Glutamatergic neuron (in vitro differentiated cells): Measurements from ENCODE around the gene MISP. TPM values are rescaled to one million over a fixed set of nuclear protein-coding genes. Genes with fewer than 3 reads are reported as not detected.
"Not testable (repeated sequence)": the region's sequence is repeated elsewhere in the genome, so short reads cannot be mapped to it uniquely, and the experiment has no call there.

Experiments
- DNase-seq: peaks from one replicate; pipeline ENCODE4 v3.0.0; 2022
- H3K27ac Mint-ChIP-seq: one replicate; pipeline ENCODE4 v1.8.0; 2020; ENCODE audit warnings: mild to moderate bottlenecking, mixed read lengths, inconsistent platforms; ENCODE audit not compliant: unreplicated experiment
- H3K27me3 Mint-ChIP-seq: one replicate; pipeline ENCODE4 v1.8.0; 2020; ENCODE audit warnings: mild to moderate bottlenecking, moderate library complexity, mixed read lengths, inconsistent platforms; ENCODE audit not compliant: unreplicated experiment
- H3K36me3 Mint-ChIP-seq: one replicate; pipeline ENCODE4 v1.8.0; 2020; ENCODE audit warnings: mild to moderate bottlenecking, mixed read lengths, inconsistent platforms; ENCODE audit not compliant: unreplicated experiment
- H3K4me1 Mint-ChIP-seq: one replicate; pipeline ENCODE4 v1.8.0; 2020; ENCODE audit warnings: mild to moderate bottlenecking, low read depth, mixed read lengths, inconsistent platforms; ENCODE audit not compliant: unreplicated experiment
- H3K4me3 Mint-ChIP-seq: one replicate; pipeline ENCODE4 v1.8.0; 2020; ENCODE audit warnings: mild to moderate bottlenecking, mixed read lengths, inconsistent platforms; ENCODE audit not compliant: unreplicated experiment
- H3K9me3 Mint-ChIP-seq: one replicate; pipeline ENCODE4 v1.8.0; 2020; ENCODE audit warnings: mild to moderate bottlenecking, moderate library complexity, mixed read lengths, inconsistent platforms; ENCODE audit not compliant: unreplicated experiment
- total RNA-seq: library from RNA; stranded (reverse); fragmentation: NEBNext Ultra II Directional; extraction: Animal tissue kit (Norgen Biotek cat#: 25700); gene quantifications from one replicate; pipeline ENCODE4 v1.2.1, GENCODE V29; 2021; ENCODE audit not compliant: unreplicated experiment
- TF ChIP-seq, protein P1 (sequence below): fragments of 200-600 bp; sonication (generic); IDR thresholded peaks from one replicate; pipeline ENCODE4 v1.5.0; 2021; ENCODE audit not compliant: partially characterized antibody, unreplicated experiment

Gene MISP
- total RNA-seq, 1 donor from 2014 or later = 1.1 TPM

DNA sequence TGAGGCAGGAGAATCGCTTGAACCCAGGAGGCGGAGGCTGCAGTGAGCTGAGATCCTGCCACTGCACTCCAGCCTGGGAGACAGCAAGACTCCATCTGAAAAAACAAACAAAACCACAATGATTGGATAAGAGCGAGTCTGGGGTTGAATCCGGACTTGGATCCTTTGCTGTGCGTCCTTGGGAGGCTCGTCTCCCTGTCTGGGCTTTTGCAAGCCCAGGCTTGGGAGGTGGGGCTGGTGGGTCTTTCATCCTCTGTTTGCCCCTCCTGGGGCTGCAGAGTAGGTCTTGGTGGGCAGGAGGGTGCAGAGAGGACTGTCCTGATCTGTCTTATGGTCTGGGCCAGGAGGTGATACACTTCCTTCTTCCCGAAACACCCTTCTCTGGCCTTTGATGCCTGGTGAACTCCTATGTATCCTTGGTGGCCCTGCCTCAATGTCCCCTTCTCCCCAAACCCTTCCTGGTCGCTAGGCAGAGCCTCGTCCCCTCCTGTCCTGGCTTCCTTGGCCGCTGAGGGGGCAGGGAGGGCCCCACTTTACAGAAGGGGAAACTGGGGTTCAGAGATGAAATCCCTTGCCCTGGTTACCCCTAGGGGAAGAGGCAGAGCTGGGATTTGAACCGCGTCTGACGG, 25.3 kb upstream of the MISP start:
- peaks cover 10% of the 10 kb centered on the region for H3K9me3 Mint-ChIP-seq
- no peaks in the 10 kb centered on the region for H3K36me3 Mint-ChIP-seq
- no peak overlapping the region for H3K27ac Mint-ChIP-seq
- H3K27me3 Mint-ChIP-seq = peaks cover 8% of the 10 kb centered on the region
- DNase-seq = no peak
- H3K4me3 Mint-ChIP-seq = no peak overlapping the region
- TF ChIP-seq, protein P1, sequence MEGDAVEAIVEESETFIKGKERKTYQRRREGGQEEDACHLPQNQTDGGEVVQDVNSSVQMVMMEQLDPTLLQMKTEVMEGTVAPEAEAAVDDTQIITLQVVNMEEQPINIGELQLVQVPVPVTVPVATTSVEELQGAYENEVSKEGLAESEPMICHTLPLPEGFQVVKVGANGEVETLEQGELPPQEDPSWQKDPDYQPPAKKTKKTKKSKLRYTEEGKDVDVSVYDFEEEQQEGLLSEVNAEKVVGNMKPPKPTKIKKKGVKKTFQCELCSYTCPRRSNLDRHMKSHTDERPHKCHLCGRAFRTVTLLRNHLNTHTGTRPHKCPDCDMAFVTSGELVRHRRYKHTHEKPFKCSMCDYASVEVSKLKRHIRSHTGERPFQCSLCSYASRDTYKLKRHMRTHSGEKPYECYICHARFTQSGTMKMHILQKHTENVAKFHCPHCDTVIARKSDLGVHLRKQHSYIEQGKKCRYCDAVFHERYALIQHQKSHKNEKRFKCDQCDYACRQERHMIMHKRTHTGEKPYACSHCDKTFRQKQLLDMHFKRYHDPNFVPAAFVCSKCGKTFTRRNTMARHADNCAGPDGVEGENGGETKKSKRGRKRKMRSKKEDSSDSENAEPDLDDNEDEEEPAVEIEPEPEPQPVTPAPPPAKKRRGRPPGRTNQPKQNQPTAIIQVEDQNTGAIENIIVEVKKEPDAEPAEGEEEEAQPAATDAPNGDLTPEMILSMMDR = no peak
- H3K4me1 Mint-ChIP-seq = peaks cover 2% of the 10 kb centered on the region

DNA sequence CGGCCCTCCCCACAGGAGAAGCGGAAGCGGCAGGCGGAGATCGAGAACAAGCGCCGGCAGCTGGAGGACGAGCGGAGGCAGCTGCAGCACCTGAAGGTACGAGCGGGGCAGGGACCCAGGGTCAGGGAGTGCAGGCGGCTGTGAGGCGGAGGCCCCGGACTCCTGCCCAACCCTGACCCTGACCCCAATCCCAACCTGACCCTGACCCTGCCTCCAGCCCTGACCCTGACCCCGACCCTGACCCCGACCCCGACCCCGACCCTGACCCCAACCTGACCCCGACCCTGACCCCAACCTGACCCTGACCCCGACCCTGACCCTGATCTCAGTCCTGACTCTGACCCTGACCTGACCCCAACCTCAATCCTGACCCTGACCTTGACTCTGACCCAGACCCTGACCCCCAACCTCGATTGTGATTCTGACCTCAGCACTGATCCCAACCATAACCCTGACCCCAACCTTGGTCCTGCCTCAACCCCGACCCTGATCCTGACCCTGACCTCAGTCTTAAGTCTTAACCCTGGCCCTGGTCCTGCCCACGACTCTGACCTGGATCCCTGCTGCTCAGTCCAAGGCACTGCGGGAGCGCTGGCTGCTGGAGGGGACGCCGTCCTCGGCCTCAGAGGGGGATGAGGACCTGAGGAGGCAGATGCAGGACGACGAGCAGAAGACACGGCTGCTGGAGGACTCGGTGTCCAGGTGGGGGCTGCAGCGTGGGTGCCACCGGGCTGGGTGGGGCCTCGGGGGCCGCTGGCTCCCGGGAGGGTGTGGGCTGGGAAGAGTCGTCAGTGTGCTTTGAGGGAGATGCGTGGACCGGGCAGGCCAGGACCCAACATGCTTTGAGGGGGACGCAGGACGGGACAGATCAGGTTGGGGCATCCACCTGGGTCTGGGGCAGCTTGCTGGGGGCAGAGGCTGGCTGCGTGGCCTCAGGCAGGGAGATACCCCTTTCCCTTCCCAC, 23.6 kb upstream of the MISP start:
- TF ChIP-seq, protein P1 = no peak
- no peak overlapping the region for H3K4me3 Mint-ChIP-seq
- H3K4me1 Mint-ChIP-seq = peaks cover 2% of the 10 kb centered on the region
- H3K36me3 Mint-ChIP-seq = no peaks in the 10 kb centered on the region
- peaks cover 10% of the 10 kb centered on the region for H3K9me3 Mint-ChIP-seq
- peak overlapping the region; percentile 76 for H3K27ac Mint-ChIP-seq
- DNase-seq = no peak
- peaks cover 8% of the 10 kb centered on the region for H3K27me3 Mint-ChIP-seq

DNA sequence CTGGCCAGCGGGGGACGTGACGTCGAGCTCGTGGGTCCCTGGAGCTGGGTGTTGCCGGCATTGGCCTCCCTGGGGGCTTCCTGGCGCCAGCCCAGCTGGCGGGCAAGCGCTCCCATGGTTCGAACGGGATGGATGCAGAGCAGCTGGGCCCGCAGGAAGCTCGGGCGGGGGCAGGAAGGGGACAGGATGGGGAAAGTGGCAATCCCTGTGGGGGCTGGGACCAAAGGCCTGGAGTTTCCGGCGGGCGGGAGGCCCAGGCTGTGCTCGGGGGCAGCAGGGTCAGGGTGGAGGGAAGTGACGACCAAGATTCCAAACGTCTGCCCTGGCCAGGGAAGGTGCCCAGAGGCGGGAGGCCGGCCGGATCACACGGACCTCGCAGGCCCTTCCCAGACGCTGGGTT, 22.9 kb upstream of the MISP start:
- H3K36me3 Mint-ChIP-seq = no peaks in the 10 kb centered on the region
- no peak overlapping the region for H3K4me3 Mint-ChIP-seq
- no peak for DNase-seq
- peaks cover 12% of the 10 kb centered on the region for H3K27me3 Mint-ChIP-seq
- H3K9me3 Mint-ChIP-seq = peaks cover 7% of the 10 kb centered on the region
- peaks cover 2% of the 10 kb centered on the region for H3K4me1 Mint-ChIP-seq
- no peak overlapping the region for H3K27ac Mint-ChIP-seq
- TF ChIP-seq, protein P1 = no peak

DNA sequence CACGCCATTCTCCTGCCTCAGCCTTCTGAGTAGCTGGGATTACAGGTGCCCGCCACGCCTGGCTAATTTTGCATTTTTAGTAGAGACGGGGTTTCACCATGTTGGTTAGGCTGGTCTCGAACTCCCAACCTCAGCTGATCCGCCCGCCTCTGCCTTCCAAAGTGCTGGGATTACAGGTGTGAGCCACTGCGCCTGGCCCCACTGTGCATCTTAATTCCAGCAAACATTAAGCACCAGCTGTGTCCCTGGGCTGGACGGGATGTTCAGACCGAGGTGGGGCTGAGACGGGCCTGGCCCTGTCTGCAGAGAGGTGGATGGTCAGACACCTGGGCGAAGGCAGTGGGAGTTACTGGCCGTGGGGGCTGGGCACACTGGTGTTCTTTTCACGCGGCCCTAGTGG, 21.3 kb upstream of the MISP start:
- H3K36me3 Mint-ChIP-seq, DNase-seq, H3K4me1 Mint-ChIP-seq, H3K27ac Mint-ChIP-seq, H3K4me3 Mint-ChIP-seq: not testable (repeated sequence)
- Mint-ChIP-seq H3K9me3 (peaks cover 12% of the 10 kb centered on the region), H3K27me3 (peaks cover 18% of the 10 kb centered on the region)

DNA sequence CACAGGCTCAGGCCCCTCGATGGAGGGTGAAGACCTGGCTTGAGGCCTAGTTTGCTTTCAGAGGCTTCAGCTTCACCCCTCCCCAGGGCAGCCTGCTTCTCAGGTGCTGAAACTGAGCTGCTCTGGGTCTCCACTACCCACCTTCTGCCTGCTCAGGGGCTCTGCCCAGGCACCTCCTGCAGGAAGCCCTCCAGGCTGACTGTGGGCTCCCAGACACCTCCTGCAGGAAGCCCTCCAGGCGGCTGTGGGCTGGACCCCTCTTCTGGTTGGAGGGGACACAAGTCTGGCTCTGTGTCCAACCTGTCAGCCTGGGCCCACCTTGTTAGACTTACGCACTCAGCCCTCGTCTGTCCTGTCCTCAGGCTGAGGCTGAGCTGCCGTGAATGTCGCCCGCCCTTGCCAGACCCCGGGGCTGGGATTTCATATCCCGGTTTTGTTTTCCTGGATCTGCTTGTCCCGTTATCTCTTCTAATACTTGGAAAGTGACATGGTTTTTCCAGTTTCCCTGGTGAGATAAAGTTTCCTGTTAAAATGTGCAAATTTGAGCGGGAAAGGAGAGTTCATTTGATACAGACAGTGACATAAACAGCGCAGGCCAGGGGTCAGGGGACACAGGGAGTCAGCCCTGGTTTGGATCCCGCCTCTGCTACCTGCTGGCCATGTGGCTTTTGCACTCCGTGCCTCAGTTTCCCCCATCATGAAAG, 20.8 kb upstream of the MISP start:
- Mint-ChIP-seq H3K4me3 (no peak overlapping the region), H3K27ac (no peak overlapping the region), H3K9me3 (peaks cover 14% of the 10 kb centered on the region), H3K27me3 (peaks cover 18% of the 10 kb centered on the region), H3K4me1 (peaks cover 4% of the 10 kb centered on the region), H3K36me3 (no peaks in the 10 kb centered on the region)
- no peak for DNase-seq
- TF ChIP-seq, protein P1 = no peak
